GM19395 (cell line): ENCODE data around the gene ARF5.
A peak's percentile ranks its signal among the peaks of the same experiment; 100 is the strongest.
"Not testable (repeated sequence)": the region's sequence is repeated elsewhere in the genome, so short reads cannot be mapped to it uniquely, and the experiment has no call there.

Source experiments
- ATAC-seq: cut with Tn5 transposase; IDR thresholded peaks from one replicate; pipeline ENCODE4 v1.9.1; 2021; ENCODE audit warnings: mild to moderate bottlenecking, moderate library complexity; ENCODE audit not compliant: unreplicated experiment

The ARF5 gene

DNA sequence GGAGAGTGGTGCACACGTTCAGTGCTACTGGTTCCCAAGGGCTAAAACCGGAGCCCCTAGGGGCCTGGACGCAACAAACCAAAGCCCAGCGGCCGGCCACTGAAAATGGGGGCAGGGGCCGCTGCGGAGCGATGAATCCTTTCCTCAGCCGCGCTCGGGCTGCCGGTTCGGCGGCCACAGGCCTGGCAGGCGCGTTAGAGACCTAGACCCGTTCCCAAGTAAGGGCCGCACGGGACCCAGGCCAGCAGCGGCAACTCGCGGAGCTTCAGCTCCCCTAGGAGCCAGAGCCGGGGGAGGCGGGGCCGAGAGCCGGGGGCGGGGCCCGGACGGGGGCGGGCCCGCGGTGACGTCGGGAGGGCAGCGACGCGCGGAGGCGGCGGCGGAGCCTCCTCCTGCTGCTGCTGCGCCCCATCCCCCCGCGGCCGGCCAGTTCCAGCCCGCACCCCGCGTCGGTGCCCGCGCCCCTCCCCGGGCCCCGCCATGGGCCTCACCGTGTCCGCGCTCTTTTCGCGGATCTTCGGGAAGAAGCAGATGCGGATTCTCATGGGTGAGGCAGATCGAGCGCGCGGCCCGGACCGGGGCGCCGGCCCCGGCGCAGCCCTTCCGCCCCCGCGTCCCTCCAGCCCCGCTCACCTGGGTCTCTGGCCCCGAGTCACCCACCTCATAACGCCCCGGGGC lies at the start of gene ARF5:
Gene ARF5, plus strand, starts transcription at position 393 of the 678 bp plus-strand sequence. Its CDS starts 88 bp downstream, at position 481.
- ATAC-seq, result peak; percentile 77

GRCh38 chr7:127539116-127539515 lies 49.1 kb upstream of the ARF5 start:
- ATAC-seq, result no peak

DNA sequence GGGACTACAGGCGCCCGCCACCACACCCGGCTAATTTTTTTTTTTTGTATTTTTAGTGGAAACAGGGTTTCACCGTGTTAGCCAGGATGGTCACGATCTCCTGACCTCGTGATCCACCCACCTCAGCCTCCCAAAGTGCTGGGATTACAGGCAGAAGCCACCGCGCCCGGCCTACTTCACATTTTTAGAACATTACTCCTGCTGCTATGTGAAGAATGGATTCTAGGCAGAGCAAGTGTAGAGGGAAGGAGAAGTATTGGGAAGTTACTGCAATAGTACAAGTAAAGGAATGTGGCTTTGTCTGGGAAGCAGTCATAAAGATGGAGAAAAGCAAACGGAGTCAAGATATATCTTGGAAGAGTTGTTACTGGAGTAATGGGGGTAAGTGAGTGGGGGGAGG lies 47.8 kb upstream of the ARF5 start:
- ATAC-seq, result not testable (repeated sequence)

GRCh38 chr7:127541548-127541947 lies 46.7 kb upstream of the ARF5 start:
- no peak for ATAC-seq

GRCh38 chr7:127546313-127546712 lies 41.9 kb upstream of the ARF5 start:
- no peak for ATAC-seq

GRCh38 chr7:127550247-127550646 lies 38.0 kb upstream of the ARF5 start:
- no peak for ATAC-seq

DNA sequence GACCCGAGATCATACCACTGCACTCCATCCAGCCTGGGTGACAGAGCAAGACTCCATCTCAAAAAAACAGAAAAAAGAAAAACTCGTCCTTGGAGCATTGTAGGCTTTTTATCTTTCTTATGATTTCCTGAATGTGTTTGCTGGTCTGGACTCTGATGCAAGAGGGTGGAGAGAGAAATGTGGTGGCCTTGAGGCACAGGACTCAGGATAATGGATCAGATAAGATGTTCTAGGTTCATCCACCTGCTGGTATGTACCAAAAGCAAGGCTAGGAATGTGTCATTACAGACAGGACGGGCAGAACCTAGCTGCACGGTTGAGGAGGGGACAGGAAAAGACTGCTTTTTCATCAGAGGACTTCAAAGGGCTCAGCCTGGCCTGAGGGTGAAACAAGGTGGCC lies 36.3 kb upstream of the ARF5 start:
- no peak for ATAC-seq

GRCh38 chr7:127556404-127556803 lies 31.8 kb upstream of the ARF5 start:
- no peak for ATAC-seq

DNA sequence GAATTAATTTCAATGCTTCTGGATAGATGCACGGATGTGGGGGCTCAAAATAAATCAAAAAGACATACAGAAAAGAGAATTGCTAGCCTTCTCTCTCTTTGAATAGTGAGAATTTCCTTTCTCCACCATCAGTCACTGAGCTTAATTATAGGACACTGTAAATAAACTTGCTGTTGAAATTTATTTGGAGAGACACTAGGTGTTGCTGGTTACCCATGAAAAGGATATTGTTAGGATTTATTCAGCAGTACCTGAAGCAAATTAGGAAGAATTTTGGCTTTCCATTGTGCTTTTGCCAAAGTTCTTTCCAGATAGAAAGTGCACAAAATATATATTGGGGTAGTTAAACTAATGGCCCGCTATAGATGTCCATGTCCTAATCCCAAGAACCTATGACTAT lies 30.4 kb upstream of the ARF5 start:
- no peak for ATAC-seq

GRCh38 chr7:127566242-127566641 lies 22.0 kb upstream of the ARF5 start:
- ATAC-seq, result no peak

GRCh38 chr7:127568034-127568433 lies 20.2 kb upstream of the ARF5 start:
- ATAC-seq, result not testable (repeated sequence)

DNA sequence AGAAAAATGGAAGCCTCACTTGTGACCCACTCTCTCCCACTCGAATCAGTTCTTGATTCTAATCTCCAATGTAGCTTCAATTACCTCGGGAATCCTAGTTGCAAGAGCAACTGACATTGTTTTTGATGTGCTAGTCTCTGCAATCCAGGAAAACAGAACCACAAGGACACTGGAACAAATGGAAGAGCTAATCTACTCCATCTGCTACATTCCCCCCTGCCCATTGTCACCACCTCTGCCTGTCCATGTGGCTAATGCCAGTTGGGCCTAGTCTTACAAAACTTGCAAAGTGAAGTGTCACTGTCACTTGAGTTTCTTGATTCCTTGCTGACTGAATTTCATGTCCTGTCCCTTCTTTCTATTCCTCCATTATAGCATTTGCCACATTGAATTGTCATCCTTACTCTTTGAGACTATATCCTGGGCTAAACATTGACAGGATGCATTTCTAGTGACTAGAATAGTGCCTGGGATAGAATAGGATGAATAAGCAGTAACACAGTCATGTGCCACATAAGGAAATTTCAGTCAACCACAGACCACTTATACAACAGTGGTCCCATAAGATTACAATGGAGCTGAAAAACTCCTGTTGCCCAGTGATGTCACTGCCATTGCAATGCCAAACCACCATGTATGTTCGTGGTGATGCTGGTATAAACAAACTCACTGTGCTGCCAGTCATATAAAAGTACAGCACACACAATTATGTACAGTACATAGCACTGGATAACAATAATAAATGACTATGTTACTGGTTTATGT lies 16.3 kb upstream of the ARF5 start:
- ATAC-seq, result no peak

DNA sequence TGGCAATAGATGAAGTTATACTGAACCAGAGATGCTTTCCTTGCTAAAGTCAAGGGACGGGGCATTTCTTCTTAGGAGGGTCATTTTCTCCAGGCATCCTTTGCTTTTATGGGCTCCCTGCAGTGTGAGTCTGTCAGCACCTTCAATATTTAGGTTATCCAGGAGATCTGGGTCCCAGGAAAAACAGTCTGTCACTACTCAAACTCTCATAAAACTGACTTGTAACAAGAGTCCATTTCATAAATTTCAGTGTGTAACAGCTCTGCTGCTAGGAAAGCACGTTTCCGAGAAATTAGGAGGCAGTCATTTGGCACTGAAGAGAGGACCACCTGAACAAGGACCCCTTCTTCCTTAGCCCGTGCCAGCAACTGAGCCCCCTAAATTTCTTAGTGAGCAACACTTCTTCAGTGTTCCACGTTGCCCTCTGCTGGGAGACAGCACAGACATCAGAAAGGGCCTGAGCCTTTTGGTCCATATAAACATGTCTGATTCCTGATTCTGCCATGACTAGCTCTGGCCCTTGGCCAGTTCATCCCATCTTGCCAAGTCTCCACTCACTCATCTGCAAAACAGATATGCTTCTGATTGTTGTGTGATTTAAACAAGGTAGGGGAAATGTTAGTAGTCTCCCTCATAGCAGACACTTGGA lies 10.1 kb upstream of the ARF5 start:
- ATAC-seq, result no peak

DNA sequence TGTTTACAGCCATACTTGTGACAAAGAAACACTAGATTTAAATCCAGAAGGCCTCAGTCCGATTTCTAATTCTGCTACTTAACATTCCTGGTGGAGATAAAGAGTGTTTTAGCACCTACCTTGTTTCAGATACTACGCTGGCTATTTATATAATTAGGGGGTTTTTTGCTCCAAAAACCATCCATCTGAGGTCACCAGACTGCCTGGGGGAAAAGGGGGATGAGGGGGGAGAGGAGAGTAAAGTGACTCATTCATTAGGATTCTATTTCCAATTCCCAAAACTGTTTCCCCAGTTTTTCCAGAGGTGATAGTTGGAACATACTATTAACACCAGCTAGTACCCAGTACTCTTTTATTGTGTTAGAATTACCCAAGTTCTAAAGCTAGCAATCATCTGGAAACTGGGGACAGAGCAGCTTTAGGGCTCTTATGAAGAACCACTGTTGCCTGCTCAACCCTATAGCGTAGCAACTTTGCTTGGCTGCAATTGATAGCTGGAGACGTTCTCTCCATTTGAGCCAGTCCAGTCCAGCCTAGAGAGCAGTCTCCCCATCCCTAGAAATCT lies 9.4 kb upstream of the ARF5 start:
- ATAC-seq, result no peak

DNA sequence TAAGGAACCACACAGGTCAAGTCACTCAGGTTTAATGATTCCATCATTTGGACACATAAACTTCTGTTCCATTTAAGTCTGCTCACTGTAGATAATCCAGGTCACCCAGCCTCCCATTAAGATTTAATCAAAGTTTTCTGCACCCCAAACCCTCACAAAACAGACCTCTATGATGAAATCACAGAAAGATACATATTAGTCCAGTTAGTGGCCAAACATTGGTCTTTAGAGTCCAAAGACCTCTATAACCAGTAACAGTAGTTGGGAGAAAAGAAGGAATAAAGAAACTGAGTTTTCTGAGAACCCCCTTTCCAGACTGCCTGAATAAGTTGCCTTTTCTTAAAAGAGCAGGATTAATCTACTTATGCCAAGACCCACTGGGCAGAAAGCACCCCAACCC lies 7.6 kb upstream of the ARF5 start:
- no peak for ATAC-seq

GRCh38 chr7:127581716-127582115 lies 6.5 kb upstream of the ARF5 start:
- no peak for ATAC-seq

GRCh38 chr7:127582361-127582760 lies 5.8 kb upstream of the ARF5 start:
- ATAC-seq, result no peak

DNA sequence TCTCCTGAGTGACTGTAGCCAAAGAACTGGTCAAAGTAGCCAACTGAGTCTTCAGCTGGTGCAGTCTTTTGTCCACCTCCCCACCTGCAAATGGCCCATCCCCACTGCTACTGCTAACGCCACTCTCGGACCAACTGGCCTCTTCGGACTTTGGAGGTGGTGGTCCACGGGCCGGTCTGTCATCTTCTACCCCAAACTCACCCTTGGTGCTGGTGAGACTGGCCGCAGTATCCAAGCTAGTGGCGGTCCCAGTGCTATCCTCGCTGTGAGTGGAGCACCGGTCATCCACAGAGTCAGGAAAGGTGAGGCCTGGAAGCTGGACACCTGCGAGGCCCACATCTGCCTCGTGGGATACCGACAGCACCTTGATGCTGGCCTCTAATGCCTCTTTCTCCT lies 3.6 kb upstream of the ARF5 start:
- ATAC-seq, result no peak

- peak; percentile 81 for ATAC-seq
Observed at GRCh38 chr7:127585044-127585953, 2.9 kb upstream of the ARF5 start, which contains the start of gene GCC1. GCC1 (minus strand) TSS chr7:127585596; CDS start chr7:127585182, 414 bp downstream.

GRCh38 chr7:127586346-127586745 lies 1.9 kb upstream of the ARF5 start:
- ATAC-seq, result no peak

- ATAC-seq, result no peak
Observed at GRCh38 chr7:127587663-127588018, 570 bp upstream of the ARF5 start.
